Suppressor macrophage treated with lipopolysaccharide for 4 hours (primary cell): ENCODE measurements around the gene TMC8.
"Not testable (repeated sequence)": the region's sequence is repeated elsewhere in the genome, so short reads cannot be mapped to it uniquely, and the experiment has no call there.

Experiments used
- DNase-seq: peaks from one replicate; pipeline ENCODE4 v3.0.0-alpha.2; 2020

TMC8 gene

DNA sequence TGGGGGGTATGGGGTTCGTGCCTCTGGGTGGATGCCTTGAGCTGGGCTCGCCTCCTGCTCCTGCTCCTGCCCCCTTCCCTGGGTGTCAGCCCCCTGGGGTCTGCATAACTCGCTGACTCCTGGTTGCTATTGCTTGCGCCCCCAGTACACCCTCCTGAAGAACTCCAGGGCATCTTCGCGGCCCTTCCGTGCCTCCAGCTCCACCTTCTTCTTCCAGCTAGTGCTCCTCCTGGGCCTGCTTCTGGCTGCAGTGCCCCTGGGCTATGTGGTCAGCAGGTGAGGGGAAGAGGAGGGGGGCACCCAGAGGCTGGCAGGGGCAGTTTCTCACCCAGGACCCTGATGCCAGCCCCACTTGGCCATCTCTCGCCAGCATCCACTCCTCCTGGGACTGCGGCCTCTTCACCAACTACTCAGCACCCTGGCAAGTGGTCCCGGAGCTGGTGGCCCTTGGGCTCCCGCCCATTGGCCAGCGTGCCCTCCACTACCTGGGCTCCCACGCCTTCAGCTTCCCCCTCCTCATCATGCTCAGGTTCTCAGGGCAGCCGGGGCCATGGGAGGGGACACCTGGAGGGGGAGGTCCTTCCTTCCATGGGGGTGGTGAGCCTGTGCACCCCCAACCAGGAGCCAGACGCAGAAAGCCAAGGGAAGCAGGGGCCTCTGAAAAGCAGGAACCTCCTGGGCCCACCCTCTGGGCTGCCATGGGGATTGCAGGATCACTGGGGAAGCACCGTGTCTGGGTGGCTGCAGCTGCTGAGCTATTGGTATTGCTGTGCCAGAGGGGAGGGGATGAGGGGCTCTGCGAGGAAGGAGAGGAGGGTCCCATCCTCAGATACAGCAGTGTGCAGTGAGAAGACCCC is 7.9 kb downstream of the TMC8 start:
- DNase-seq = no peak

DNA sequence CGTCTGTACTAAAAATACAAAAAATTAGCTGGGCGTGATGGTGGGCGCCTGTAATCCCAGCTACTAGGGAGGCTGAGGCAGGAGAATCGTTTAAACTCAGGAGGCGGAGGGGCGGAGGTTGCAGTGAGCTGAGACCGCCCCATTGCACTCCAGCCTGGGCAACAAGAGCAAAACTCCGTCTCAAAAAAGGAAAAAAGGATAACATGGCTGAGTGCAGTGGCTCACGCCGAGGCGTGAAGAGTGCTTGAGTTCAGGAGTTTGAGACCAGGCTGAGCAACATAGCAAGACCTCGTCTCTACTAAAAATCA is 9.2 kb downstream of the TMC8 start:
- not testable (repeated sequence) for DNase-seq

DNA sequence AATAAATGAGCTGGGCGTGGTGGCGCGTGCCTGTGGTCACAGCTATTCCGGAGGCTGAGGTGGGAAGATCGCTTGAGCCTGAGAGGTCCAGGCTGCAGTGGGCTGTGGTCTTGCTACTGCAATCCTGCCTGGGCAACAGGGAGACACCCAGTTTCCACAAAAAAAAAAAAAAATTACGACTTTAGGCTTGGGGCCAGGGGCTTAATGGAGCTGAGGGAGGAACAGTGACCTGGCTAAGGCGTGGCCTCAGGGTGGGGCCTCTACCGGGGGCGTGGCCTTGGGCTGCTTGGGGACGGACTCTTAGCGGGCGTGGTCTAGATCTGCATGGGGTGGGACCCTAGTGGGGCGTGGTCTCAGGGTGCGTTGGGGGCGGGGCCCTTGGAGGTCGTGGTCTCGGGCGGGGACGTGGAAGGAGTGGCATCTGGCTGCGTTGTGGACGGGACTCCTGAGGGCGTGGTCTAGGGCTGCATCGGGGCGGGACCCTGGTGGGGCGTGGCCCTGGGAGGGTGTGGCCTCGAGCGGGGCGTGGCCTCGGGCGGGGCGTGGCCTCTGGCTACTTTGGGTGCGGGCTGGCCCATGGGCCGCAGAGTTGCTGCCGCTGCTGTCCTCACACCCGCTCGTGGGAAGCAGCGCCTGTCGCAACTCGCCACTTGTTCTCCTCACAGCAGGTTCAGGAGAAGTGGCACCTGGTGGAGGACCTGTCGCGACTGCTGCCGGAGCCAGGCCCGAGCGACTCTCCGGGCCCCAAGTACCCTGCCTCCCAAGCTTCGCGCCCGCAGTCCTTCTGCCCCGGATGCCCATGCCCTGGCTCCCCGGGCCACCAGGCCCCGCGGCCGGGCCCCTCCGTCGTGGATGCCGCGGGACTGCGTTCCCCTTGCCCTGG is 9.8 kb downstream of the TMC8 start:
- peak; percentile 98 for DNase-seq

DNA sequence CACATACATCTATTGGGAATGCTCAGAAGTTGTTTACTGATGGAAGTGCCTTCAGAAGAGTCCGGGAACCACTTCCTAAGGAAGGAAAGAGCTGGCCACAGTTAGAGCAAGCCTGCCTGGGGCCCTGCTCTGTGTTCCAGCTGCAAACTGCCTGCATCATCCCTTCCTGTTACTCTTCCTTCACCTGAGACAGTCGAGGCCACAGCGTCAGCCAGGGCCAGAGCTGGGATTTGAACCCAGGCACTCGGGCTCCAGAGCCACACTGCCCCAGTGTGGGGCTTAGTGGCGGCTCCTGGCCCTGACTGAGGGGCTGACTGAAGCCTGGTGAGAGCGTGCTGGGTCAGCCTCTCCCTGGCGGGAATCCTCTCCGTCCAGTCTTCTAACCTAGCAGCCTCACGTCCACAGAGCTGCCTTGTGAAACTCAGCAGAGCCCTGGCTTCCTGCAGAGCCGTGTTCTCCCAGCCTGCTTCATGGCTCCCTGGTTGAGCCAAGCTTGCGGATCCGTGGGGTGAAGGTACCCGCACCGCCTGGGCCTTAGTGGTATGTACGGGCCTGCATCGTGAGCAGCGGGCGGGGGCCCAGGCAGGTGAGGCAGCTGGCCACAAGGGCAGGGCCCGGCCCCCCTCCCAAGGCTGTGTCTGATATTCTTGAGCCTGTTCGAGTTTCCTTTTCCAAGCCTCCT is 11.0 kb downstream of the TMC8 start:
- DNase-seq = no peak

DNA sequence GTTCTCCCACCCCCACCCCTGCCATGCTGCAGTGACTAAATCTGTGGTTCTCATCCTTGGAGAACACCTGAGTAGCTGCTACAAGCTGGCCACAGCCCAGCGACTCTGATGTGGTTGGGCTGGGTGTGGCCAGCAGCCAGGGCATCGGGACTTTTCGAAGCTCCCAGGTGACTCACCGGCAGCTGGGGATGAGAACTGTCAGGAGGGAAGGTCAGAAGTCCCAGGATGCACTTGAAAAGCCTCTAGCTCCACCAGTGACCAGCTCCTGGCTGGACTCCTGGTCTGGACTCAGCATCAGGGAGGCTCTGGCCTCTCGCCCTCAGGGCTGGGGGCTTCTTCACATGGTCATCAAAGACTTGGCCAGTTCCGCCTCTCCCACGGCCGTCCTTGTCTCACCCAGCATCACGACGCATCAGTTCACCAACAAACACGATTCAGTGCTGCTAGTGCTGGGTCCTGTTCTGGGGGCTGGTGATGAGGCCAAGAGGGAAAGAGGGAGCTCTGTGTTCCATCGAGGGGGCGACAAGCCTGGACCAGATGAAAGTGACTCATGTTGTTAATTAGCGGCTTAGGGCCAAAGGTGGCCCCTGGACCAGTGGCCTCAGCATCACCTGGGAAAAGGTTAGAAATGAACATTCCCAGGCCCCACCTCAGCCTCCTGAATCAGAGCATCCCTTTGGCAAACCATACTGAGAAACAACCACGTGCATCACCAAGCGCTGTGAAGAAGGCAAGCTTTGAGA is 11.7 kb downstream of the TMC8 start:
- peak; percentile 57 for DNase-seq

DNA sequence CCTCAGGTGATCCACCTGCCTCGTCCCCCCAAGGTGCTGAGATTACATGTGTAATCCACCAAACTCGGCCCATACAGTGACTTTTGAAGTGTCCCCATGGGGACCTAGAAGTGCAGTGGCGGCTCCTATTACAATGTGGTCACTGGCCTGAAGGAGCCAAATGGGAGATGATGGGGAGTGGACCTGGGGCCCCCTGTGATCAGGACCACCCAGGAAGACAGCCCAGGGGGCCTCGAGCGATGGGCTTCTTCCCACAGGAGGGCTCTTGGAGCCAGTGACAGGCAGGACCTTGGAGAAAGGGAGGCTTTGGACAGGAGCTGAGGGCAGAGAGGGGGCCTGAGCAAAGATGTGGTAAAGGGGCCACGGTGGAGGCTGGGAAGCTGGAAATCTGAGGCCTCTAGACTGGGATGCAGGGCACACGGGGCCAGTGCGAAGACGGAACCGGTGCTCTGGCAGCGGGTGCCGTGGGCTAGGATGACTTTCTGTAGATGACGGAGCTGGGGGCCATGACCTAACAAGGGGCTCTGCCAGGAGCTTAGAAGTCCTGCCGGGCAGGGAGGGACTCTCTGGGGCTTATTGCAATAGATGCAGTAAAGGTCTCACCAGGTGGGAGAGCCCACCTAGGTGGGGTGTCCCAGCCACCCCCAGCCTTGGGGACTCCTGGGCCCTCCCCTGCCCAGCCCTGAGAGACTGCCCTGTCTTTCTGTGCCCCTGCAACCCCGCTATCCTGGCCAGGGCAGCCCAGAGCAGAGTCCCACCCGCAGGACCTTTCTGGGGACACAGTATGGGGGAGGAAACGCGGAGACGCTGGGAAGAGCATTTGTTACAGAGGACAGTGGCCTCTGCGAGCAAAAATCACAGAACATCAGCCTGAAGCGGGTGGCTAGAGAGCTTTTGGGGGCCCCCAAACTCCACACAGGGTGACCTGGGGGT is 12.9 kb downstream of the TMC8 start:
- no peak for DNase-seq

DNA sequence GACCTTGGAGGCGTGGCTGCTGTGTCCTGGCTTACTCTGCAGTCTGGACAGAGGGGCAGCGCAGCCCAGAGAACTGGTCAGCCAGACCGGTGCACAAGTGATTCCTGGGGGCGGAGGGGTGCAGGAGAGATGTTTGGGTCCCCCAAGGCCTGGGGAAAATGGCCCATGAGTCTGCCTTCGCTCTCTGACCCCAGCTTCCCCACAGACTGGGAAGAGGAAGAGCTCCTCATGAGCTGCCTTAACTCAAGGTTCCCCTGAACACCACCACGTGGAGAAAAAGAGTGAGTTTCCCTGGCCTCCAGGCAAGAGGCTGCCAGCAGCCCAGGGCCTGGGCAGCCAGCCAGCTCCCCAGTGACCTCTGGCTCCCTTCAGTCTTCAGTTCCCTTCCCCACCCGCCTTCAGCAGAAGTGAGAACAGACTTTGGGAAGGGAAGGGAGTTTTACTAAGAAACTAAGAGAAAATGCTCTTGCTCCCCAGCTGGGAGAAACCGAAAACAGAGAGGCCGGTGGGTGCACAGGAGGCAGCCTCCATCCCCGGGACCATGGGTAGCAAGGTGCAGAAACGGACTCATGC is 13.7 kb downstream of the TMC8 start:
- peak; percentile 98 for DNase-seq

DNA sequence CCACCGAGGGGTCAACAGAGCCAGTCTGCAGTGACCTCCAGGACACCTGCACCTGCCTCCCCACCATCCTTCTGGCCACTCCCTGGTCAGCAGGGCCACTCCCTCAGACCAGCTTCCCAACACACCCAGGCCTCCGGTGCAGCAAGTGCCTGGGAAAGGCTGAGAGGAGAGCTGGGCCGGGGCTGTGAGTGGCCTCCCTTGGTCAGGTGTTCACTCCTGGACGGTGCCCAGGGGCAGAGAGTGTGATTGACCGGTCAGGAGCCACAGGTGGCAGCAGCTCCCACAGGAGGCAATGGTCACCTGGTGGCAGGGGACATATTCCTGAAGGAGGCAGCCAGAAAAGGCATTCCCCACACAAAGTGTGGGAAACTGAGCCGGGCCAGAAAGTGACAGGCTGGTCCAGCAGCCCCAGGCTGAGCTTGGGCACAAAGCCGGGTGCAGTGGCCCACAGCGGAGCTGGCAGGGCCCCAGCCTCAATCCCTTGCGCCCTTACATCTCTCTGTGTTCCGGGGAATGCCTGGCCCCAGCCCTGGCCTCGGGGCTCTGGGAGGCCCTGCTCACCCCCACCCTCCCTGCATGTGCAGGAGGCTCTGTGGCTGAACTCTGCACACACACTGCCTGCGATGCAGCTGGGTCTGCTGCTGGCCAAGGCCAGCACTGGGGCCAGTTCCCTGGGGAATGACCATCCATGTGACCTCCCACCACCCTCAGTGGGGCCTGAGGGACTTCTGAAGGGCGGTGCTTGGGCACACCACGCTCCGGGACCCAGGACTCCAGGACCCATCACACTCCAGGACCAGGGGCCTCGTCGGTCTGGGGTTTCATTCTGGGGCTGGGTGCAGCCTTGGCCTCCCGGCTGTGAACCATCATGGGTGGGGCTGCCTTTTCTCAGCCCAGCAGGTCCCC is 14.4 kb downstream of the TMC8 start:
- no peak for DNase-seq

DNA sequence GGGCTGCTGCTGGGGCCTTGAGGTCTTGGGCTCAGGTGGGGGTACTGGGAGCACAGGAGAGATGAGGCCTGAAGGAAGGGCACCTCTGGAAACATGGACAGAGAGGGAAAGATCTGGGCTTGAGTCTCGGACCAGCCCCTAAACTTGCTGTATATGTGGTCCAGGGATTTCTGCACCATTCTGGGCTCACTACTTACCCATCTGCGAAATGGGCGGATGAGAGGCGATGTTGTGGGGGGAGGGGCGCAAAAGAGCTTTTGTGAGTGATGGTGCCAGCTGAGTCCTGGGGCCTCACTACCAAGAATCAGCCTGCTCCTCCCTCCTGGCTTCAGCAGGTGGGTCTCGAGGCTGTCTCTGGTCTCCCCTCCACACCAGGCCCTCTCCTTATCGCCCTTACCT is 15.9 kb downstream of the TMC8 start:
- no peak for DNase-seq

DNA sequence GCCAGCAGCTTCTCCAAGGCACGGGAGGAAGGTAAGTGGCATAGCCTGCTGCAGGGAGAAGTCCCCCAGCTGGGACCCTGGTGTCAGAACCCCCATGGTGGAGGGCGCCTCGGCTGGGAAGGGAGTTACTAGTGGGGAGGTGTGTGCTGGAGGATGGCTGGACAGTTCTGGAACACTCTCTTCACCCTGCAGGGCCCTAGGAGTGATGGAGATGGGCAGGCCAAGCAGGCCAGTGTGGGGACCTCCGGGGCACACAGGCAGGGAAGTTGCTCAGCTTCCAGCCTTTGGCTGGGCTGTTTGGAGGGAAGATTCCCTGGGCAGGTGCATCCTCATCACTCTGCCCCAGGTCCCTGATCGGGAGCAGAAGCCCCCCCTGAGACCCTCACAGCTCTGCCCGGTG is 16.3 kb downstream of the TMC8 start:
- DNase-seq = no peak

DNA sequence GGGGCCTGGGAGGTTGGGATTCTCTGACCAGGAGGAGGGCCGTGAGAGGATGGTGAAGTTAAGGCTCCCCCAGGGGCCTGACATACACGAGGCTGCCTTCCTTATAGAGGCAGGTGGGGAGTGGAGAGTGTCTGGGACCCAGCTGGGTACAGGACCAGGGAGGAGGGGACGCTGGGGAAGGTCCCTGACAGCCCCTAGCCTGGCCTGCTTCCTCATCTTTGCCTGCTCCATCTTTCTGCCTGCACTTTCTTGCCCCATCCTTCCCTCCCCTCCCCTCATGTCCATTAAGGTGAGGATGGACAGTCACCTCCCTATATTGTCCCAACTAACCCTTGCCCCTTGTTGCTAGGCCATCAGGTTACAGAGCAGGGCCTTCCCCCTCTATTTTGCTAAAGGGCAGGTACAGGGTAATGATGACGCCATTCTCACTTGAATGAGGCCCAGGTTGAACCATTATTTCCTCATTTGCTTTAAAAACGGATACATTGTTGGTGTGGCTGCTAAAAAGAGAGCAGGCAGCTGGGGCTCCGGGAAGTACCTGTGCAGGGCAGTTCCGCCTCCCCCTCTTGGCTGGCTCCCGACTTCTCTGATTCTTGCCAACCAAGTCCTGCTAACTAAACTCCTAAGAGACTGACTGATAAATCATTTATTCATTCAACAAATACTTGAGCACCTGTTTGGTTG is 16.9 kb downstream of the TMC8 start:
- no peak for DNase-seq

DNA sequence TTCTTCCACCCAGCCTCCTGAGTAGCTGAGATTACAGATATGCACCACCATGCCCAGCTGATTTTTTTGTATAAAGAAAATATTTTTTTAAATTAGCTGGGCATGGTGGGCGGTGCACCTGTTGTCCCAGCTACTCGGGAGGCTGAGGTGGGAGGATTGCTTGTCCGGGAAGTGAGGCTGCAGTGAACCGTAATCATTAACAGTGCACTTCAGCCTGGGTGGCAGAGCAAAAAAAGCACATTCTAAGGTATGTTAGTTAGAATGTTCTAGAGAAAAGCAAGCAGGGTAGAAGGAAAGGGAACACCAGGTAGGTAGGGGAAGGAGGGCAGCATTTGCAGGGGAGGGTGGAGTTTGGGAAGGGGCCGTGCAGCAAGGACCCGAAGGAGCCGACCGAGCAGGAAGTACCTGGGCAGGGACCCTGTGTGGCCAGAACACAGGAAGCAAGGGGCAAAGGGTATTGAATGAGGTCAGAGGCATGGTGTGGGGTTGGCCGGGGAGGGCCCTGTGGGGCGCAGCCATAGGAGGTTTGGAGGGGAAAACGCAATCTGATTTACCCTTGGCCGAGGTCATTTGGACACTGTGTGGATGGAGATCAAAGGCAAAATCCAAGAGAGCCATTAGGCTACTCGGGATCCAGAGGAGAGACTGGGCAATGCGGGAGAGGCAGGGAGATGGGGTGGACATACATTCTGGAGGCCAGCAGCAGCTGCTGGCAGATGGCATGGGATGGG is 17.9 kb downstream of the TMC8 start:
- DNase-seq = no peak

DNA sequence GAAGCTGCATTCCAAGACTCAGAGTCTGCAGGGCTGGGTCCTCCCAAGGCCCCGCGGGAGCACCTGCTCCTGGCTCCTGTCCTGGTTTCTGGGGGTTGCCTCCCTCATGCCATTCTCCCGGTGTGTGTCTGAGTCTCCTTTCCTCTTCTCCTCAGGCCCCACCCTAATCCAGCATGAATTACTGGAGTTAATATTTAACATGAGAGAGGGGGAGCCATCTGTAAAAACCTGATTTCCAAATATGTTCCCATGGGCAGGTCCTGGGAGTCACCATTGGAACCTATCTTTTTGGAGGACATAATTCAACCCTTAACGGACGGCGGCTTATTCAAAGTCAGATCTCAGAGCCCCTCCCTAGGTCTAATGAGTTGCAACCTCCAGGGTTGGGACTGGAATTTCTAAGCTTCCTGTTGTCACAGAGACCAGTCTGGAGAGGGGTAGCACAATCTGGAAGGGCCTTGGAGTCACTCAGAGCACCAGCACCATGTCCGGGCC is 21.0 kb downstream of the TMC8 start:
- DNase-seq = no peak

DNA sequence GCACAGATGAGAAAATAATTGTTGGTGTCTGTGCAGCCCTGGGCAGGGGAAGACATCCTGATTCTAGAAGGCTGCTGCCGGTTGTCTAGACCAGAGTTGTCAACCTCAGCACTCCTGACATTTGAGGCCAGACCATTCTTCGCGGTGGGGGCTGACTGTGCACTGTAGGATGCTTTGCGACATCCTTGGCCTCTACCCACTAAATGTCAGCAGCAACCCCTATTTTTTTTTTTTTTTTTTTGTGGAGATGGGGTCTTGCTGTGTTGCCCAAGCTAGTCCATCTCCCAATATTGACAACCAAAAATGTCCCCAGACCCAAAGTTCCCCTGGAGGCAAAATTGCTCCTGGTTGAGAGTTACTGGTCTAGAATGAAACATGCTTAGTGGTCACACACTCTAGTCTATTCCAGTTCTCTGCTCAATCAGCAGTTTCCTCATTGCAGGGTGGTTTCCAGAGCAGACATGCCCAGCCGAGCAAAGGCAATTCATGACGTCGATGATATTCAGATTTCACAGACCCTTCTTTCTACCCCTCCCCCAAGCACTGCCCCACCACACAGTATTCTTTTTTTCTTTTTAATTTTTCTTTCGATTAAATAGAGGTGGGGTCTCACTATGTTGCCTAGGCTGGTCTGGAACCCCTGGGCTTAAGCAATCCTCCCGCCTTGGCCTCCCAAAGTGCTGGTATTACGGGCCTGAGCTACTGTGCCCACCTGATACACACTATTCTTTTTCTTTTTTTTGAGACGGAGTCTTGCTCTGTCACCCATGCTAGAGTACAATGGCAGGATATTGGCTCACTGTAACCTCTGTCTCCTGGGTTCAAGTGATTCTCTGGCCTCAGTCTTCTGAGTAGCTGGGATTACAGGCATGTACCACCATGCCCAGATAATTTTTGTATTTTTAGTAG is 24.6 kb downstream of the TMC8 start:
- DNase-seq = peak; percentile 89

DNA sequence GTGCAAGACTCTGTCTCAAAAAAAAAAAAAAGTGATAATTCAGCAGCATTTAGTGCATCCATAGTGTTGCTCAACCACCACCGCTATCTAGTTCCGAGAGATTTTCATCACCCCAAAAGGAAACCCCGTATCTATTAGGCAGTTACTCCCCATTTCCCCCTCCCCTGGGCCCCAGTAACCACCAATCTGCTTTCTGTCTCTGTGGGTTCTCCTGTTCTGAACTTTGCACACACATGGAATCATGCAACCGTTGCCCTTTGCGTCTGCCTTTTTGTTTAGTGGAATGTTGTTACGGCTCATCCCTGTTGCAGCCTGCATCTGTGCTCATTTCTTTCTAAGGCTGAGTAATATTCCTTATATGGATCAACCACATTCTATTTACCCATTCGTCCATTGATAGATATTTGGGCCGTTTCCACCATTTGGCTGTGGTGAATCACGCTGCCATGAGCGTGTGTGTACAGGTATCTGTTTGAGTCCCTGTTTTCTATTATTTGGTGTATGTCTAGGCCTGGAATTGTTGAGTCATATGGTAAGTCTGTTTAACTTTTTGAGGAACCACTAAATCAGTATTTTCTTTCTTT is 29.1 kb downstream of the TMC8 start:
- peak; percentile 47 for DNase-seq

DNA sequence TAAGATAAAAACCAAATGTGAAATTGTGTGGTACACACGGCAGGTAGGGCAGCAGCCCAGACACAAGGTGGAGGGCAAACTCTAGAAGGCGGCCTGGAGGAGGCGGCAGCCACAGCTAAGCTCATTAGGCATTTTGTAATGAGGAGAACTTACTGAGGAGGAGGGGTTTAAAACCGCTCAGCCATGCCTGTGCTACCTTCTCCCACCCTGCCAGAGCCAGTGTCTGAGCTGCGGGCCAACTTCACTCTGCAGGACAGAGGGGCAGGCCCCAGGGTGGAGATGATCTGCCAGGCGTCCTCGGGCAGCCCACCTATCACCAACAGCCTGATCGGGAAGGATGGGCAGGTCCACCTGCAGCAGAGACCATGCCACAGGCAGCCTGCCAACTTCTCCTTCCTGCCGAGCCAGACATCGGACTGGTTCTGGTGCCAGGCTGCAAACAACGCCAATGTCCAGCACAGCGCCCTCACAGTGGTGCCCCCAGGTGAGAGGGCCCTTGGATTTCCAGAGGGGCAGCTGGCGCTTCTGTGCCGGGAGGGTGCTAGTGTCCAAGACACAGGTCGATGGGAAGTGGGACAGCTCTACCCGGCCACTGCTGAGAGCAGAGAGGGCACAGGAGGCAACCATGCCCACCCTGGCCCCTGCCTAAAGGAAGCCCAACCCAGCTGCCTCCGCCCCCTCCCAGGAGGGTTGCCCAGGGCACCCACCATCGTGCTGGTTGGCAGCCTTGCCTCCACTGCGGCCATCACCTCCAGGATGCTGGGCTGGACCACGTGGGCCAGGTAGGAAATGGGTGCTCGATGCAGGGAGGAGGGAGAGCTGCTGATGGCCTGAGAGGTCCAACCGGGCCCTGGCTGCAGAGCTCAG is 33.5 kb downstream of the TMC8 start:
- no peak for DNase-seq
